HuH-7.5 (cell line): Measurements from ENCODE around the gene LSS.
A peak's percentile ranks its signal among the peaks of the same experiment; 100 is the strongest.

Source experiments
- DNase-seq: peaks from one replicate; pipeline ENCODE4 v3.0.0; 2011; ENCODE audit warnings: low spot score

The LSS gene

DNA sequence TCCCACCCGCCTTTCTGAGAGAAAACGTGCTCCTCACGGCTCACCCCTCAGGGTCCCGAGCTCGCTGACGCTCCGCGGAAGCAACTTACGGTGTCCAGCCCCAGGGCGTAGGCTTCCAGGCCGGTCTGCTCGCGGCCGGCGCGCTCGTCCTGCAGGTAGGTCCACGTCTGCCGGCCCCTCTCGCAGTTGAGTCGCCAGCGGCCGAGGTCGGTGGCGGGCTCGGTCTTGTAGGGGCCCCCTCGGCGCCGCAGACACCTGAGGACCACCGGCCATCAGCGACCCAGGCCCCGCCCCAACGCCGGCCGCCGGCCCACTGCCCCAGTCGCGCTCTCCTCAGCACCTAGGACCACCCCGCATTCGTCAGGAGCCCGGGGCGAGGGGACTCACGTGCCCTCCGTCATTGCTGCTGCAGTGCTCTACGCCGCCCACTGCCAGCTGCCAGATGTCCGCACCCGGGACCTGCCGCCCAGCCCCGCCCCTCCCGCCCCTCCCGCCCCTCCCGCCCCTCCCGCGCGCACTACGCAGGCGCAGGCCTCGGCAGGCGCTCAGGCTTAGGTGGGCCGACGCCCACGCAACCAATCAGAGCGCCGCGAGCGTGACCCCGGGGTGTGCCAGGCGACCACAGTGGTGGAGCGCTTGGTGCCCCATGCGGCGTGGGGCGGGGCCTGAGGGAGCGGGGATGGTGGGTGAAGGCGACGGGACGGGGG, at the start of gene LSS:
TSS of gene LSS (minus strand) at position 430 of the 707 bp plus-strand sequence. CDS start at position 401, 29 bp downstream.
- DNase-seq = peak; percentile 92

DNA sequence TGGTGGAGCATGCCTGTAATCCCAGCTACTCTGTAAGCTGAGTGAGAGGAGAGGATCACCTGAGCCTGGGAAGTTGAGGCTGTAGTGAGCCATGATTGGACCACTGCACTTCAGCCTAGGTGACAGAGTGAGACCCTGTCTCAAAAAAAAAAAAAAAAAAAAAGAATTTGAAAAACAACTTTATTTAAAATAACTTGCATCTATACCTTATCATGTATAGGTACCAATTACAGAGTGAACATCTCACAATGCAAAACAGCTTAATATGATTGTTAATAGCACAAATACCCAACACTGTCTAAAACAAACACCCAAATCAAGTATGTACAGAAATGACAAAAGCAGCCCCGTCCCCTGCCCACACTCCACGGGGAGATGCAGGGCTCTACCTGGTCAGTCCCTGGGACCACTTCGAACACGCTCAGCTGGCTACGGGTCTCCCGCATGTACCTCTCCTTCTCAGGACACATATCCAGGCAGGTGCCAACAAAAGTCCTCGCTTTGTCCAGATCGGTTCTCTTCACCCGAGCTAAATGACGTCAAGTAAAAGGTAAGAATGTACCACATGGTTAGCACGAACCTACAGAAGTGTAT, 46.3 kb upstream of the LSS start:
- no peak for DNase-seq

DNA sequence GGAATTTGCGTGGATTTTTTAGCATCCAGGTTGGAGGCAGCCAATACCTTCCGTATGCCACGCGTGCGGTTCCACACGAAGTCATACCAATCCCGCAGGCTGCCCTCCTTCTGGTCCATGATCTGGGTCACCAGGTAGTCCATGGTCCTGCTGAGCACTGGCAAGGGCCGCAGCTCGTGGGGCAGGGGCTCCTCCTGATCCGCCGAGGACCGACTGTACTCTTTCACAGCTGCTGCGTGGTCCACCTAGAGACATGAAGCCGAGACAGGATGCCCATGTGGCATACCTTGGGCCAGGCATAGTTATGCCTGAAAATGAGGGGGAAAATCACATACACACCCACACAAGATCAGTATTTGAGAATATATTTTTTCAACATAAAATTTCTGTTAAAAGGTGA, 44.8 kb upstream of the LSS start:
- no peak for DNase-seq

DNA sequence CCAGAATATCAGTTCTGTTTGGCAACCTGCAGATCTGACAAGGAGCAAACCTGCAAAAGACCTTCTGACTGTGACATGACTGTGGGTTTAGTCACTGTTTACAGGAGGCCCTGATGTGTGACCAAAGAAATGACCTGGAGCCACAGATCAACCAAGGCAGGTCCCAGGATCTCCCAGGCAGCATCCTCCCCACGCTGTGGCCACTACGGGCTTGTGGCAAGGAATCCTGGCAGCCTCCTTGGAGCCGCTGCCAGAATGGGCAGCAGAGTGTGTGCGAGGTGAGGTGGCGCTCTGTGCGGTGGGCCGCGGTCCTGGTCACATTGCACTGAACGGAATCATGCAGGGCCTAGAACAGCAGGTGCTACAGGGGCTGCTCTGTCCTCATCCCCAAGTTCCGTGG, 40.9 kb upstream of the LSS start:
- DNase-seq = no peak

DNA sequence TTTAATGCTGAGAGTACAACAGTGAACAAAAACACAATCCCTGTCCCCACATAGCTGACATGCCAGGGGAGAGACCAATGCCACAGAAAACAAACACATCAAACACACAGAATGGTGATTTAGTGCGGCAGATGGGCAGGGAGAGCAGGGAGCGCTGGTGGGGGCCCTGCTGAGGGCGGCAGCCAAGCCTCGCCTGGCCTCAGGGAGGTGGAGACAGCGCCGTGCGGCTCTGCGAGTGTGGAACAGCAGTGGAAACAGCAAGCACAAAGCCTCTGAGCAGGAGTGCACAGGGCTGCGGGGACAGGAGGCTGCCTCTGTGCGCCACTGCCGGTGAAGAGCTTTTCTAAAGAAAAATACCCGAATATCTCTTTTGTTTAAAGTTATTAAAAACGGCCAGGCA, 39.8 kb upstream of the LSS start:
- no peak for DNase-seq

DNA sequence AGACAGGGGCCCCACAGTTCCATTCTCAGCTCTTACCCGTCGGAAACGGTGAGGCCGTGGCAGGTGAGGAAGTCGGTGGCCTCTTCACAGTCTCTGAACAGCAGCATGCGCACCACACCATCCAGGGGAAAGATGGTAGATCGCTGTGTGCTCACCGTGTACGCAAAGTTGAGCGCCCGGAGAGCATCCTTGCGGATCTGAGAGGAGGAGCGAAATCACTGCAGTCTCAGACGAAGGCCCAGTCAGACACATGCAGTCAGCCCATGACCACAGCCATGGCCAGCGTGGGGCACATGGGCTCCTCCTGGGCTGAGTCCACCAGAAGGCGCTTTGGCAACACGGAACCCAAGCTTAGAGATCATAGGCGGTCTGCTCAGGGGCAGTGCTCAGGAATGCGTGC, 38.4 kb upstream of the LSS start:
- no peak for DNase-seq

DNA sequence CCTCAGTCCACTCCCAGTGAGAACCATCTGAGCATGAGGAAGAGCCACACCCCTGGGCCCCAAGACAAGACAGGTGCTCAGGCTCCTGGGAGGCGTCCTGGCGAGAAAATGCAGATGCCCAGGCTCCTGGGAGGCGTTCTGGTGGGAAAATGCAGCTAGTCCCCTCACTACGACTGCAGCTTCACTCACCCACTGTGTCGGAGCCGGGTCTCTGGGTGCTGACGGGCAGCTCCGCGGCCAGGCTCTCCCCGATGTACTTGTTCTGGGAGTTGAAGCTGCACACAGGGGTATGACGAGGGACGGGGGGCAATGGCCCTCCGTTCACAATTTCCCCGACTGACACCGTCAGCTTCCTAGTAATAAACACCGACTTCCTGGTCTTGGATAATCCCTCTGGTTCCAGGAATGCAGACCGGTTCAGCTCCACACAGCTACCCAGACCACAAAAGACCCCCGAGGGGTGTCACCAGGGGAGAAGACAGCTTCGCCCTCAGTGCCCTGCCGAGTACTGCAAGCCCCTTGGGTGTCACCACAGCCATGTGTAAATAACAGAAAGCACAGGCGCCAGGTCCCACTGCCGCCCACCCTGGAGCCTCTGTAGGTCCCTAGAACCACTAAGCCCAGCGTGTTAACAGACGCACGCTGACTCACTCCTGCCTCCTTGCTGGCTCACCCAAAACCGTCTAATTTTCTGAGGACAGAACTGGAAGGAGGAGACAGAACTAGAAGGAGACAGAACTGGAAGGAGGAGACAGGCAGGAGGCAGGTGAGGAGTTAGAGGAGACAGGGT, 37.4 kb upstream of the LSS start:
- DNase-seq = no peak

DNA sequence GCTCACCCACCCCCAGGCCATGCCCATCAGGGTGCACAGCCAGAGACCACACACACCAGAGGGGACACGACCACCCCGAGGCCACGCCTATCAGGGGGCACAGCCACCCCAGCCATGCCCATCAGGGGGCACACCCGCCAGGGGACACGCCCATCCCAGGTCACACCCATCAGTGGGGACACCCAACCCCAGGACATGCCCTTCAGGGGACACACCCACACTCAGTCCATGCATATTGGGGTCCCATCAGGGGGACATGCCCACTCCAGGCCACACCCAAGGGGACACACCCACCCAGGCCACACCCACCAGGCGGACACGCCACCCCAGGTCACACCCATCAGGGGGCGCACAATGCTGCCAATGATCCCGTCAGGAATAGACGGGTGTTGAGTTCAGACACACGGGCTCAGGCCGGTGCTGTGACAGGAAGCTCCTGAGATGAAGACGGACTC, 36.1 kb upstream of the LSS start:
- no peak for DNase-seq

DNA sequence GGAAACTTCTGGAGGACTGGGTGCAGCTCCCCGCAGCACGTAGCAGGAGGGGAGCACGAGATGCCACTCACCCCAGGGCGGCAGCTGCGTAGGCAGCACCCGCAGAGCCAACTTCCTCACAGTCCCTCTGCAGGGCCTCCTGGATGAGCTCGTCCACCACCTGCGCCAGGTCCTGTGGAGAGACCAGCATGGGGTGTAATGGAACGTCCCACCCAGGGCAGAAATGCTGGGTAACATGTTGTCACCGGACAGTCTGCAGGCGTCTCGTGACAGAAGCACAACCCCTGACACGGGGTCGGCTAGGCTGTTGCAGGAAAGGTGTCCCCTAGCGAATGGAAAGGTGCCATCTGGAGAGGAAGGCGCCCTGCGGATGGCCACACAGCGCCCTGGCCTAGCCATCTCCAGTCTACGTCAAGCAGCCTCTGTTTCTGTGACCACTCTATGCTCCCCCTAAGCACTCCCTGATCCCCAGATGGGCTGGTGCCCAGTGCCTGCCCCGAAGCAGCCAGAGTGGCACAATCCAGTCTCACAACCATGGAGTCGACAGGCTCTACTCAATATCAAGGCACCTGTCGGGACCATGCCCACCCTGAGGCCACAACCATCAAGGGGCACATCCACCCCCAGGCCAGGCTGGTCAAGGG, 35.6 kb upstream of the LSS start:
- DNase-seq = no peak

DNA sequence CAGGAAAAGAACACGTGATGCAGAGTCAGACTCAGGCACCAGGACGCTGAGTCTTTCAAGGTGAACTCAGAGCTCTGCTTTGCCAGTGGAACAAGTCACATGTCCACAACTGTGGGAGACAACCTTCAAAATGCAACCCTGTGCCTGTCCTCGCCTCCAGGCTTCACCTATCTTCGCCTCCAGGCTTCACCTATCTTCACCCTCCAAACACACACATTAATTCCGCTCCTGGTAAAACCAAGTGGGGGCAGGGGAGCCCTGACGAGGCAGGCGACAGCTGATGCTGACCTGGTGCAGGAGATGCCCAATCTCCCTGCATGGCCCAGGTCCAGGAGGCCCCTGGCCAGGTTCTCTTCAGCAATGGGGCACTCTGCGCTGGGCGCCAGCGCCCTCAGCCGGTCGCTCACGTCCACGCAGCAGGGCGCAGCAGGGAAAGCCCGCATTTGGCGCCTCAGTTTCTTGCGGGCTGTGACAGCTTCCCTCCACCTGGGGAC, 28.0 kb upstream of the LSS start:
- DNase-seq = no peak

DNA sequence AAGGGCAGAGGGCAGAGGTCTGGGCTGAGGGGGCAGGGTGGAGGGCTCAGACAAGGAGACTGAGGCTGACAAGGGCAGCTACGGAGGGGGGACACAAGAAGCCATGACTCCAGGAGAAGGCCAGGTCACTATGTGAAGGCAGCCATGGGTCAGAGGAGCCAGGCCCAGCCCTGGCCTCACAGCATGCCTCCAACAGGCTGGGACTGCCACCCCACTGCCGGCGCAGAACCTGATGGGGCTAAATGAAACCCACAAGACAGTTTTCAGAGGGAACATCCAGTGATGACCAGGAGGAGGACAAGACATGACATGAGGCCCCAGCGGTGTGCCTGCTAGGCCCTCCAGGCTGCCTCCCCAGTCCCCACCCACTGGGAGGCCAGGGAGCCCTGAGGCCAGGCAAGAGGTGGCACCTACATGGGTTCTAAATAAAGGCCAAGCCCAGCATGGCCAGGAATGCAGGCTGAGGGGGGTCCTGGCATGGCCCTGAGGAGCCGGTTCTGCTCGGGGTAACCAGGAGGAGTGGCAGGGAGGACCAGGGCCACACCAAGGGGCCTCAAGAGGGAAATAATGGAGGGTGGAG, 27.3 kb upstream of the LSS start:
- DNase-seq = no peak

DNA sequence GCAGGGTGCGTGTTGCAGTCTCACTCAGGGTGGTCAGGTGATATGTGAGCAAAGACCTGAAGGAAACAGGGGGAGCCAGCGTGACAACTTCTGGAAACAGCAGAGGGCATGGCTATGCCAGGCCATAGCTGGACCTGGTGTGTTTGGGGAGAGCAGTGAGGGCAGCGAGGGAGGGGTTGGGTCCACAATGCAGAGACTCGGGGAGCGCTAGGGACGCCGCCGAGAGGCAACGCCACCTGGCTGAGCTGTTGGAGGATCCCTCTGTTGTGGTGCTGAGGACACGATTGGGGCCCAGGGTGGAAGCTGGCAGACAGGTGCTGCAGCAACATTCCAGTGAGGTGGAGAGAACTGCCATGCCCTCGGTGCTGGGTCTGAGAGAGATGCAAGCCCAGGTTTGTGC, 26.6 kb upstream of the LSS start:
- no peak for DNase-seq

DNA sequence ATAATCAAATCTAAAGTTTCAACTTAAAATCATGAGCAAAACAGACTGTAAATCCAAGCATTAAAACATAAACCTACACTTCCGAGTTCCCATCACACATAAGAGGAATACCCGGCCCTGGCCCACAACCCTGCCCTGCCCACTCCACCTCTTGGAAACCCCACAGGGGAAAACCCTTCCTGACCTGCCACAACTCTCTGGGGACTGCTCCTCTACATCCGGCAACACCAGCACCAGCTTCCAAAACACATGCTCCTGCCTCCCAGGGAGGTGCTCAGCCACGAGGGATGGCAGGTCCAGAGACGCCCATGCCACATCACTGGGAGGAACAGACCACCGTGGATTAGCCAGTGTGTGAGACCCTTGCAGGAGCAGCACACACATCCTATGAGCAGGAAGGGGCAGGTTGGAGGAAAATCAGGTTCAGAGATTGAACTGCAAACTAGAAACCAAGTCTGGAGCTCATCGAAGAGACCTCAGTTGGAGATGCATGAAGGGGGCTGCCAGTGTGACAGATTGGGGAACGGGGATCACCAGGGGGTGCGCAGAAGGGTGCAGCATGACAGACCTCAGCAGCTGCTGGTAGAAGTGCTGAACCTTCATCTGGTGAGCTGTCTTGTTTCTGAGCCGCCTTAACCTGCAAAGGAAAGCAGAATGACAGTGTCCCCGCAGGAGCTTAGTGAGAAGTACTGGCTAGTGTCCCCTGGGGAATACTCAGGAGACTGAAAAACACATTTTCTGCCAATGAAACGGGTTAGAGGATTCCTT, 25.8 kb upstream of the LSS start:
- no peak for DNase-seq

DNA sequence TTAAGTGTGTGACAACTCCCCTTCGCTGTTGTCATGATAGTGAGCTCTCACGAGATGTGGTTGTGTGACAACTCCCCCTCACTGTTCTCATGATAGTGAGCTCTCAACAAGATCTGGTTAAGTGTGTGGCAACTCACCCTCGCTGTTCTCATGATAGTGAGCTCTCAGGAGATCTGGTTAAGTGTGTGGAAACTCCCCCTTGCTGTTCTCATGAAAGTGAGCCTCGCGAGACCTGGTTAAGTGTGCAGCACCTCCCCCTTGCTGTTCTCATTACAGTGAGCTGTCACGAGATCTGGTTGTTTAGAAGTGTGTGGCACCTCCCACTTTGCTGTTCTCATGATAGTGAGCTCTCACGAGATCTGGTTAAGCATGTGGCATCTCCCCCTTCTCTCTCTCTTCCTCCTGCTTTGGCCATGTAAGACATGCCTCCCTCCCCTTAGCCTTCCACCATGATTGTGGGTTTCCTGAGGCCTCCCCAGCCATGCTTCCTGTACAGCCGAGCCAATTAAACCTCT, 25.1 kb upstream of the LSS start:
- DNase-seq = no peak

DNA sequence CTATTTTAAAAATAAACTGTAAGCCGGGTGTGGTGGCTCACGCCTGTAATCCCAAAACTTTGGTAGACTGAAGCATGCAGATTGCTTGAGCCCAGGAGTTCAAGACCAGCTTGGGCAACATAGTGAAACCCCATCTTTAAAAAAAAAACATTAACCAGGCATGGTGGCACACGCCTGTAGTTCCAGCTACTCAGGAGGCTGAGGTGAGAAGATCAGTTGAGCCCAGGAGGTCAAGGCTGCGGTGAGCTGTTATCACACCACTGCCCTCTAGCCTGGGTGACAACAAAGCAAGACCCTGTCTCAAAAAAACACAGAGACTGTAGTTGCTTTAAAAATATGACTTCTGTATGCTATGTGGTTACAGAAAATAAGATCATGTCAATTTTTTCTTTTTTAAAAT, 24.3 kb upstream of the LSS start:
- DNase-seq = no peak

DNA sequence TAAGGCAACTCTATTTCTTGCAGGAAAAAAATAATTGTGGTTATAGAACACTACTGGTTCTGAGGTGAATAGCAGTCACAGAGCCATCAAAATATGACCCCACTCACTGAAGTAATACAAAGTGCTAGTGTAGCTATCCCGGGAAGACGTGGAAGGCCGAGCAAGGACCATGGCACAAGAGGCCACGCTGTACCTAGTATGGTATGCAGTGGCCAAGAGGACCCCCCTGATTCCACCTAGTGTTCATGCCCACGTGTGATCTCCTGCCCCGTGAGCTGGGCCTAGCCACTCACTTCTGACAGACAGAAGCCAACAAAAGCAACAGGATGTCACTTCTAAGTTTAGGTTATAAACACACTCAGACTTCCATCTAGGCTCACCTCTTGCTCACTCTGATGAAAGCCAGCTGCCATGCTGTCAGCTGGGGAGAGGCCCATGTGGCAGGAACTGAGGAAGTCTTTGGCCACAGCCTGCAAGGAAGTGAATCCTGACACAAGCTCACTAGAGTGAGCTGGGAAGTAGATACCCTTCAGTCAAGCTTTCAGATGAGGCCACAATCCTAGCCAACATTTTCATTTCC, 21.7 kb upstream of the LSS start:
- DNase-seq = no peak

DNA sequence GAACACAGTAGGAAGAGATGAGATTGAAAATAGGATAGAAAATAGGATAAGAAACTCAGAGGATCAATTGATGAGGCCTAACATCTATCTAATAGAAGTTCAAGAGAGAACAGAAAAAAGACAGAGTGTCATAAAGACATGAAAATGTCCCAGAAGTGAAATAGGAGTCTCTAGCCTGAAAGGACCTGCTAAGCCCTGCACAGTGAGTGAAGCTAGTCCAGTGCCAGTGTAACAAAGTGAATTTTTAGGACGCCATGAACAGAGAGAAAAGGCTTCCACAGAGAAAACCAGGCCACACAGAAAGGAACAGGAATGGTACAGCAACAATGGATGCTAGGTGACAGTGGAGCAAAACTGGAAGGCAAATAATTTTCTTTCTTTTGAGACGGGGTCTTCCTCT, 20.3 kb upstream of the LSS start:
- DNase-seq = no peak

DNA sequence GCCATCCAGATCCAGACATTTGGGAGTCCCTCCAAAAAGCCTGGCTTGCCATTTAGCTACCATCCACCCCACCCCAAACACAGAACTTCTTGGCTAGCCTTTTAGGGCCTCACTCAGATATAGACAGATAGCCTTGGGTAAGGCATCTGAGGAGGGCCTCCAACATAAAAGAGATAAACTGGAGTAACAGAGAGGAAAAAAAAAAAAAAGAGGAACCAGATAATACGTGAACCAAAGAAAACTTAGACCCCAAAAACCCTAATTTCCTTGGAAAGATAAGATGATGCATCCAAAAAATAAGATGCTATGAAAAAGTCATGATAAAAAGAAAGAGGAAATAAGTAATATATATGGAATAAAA, 19.8 kb upstream of the LSS start:
- DNase-seq = no peak

DNA sequence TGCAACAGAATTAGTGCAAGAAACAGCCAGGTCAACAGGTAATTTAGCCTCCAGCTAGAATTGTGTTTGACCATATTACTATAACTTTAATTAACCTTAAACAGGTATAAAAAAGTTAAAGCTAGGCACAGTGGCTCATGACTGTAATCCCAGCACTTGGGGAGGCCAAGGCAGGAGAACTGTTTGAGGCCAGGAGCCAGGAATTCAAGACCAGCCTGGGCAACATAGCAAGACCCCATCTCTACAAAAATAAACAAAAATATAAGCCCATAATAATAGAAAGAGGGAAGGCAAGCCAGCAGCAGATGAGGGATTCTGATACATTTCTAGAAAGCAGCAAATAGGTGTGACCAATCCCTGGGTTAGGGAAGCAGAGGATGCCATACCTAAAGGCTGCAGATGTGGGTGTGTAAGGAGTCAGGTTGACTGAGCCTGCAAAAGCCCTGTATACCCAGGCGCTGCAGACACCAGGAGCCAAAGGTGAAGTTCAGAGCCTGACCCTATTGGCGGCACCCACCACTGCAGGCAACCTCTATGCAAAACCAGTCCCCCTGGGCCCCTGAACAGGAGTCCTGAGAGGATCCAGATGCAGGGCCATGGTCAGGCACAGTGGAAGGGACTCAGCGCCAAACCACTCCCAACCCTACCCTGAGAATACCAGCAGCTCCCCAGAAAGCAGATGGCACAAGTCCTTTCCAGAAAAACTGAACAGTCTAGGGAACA, 19.3 kb upstream of the LSS start:
- no peak for DNase-seq

DNA sequence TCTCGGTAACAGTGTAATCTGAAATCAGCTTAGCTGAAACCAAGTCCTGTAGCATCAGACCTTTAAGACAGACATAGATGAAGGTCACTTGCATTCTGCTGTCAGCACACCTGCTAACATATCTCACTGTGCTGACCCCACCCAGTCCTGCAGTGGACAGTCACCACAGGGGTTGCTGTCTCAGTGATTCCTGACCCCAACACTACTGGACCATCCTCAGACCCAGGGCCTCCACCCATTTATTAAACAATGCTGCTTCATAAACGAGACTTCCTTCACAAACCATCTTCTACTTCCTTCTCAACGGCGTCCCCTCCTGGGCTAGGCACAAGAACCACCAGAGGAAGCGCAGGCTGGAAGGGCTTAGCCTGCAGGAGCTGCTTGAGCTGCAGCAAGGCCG, 17.8 kb upstream of the LSS start:
- DNase-seq = no peak
